Activated T-cell treated with anti-CD3 and anti-CD28 coated beads, Interleukin-2, amount 50 U/mL, for 24 hours (primary cell): ENCODE measurements around the gene CERS1.

Source experiments
- DNase-seq: peaks from one replicate; pipeline ENCODE4 v3.0.0-alpha.2; 2020
- H3K27ac Mint-ChIP-seq: 2 replicates; pipeline ENCODE4 v1.8.0; 2020; ENCODE audit warnings: mild to moderate bottlenecking, mixed read lengths
- H3K27me3 Mint-ChIP-seq: 2 replicates; pipeline ENCODE4 v1.8.0; 2020; ENCODE audit warnings: mixed read lengths
- H3K36me3 Mint-ChIP-seq: 2 replicates; pipeline ENCODE4 v1.8.0; 2020; ENCODE audit warnings: low read depth, mixed read lengths
- H3K4me1 Mint-ChIP-seq: 2 replicates; pipeline ENCODE4 v1.8.0; 2020; ENCODE audit warnings: low read depth, mixed read lengths
- H3K4me3 Mint-ChIP-seq: 2 replicates; pipeline ENCODE4 v1.8.0; 2020; ENCODE audit warnings: mild to moderate bottlenecking, moderate library complexity, mixed read lengths
- H3K9me3 Mint-ChIP-seq: 2 replicates; pipeline ENCODE4 v1.8.0; 2020; ENCODE audit warnings: mixed read lengths

CERS1 gene

DNA sequence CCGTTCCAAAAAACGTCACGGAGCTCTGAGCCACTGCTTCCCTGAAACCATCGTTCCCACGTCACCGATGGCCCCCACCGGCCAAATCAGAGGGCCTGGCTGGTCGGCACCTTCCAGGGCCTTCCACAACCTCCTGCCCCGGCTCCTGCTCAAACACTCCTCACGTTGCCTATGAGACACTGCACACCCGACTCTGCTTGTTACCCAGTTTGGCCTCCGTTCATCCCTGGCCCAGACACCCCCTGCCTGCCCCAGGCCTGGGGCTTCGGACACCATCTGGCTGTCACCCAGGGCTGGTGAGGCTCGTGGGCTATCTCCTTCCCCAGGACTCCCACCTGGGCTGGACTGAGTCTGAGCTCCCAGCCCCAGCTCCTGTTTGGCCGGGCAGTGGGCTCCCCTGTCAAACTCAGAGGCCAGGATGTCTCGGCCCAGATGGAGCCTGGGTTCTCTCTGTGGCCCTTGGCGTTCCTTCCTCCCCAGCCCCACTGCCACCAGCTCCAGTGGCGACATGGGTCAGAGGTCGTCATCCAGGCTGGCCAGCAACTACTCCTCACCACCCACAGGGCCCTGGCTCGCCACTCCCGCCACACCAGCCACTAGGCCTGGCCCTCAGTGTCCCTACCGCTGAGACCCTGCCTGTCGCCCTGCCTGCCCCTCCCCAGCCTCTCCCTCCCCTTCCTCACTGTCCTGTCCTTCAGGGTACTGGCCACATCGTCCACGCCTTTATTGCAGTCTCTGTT lies 17.7 kb downstream of the CERS1 start:
- no peak for DNase-seq
- no peak overlapping the region for H3K4me3 Mint-ChIP-seq
- peak overlapping the region; percentile 72 for H3K27ac Mint-ChIP-seq
- no peaks in the 10 kb centered on the region for H3K4me1 Mint-ChIP-seq
- H3K36me3 Mint-ChIP-seq, result no peaks in the 10 kb centered on the region
- peaks cover 2% of the 10 kb centered on the region for H3K9me3 Mint-ChIP-seq
- H3K27me3 Mint-ChIP-seq, result no peaks in the 10 kb centered on the region

DNA sequence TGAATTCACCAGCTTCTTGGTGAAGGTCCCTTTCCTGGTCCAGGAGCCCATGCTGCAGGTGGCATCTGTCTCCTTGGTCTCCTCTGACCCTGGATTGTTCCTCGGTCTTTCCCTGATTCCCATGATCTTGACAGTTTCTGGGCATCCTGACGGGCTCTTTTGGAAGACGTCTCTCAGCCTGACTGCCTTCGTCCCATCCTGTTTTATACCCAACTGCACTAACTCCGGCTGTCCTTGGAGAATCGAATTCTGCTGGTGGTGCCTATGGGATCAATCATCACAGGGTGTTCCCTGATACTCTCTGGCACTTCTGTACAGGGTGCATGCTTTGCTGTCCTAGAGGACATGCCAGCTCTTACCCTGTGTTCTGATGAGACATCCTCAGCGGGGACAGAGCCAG lies 19.1 kb downstream of the CERS1 start:
- DNase-seq, result no peak
- no peak overlapping the region for H3K4me3 Mint-ChIP-seq
- no peak overlapping the region for H3K27ac Mint-ChIP-seq
- H3K4me1 Mint-ChIP-seq, result no peaks in the 10 kb centered on the region
- peaks cover under 1% of the 10 kb centered on the region for H3K27me3 Mint-ChIP-seq
- H3K36me3 Mint-ChIP-seq, result no peaks in the 10 kb centered on the region
- H3K9me3 Mint-ChIP-seq, result peaks cover 2% of the 10 kb centered on the region

DNA sequence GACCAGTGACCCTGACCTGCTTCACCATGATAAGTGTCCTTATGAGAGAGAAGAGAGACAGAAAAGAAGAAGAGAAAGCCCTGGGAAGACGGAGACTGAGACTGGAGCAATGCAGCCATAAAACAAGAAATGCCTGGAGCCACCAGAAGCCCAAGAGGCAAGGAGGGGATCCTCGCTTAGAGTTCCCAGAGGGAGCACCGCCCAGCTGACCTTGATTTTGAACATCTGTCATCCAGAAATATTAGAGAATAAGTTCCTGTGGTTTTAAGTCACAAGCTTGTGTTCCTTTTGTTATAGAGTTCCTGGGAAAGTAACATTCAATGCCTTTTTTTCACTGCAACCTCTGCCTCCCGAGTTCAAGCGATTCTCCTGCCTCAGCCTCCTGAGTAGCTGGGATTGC lies 20.2 kb downstream of the CERS1 start:
- H3K9me3 Mint-ChIP-seq, result peaks cover 2% of the 10 kb centered on the region
- peaks cover 8% of the 10 kb centered on the region for H3K27me3 Mint-ChIP-seq
- DNase-seq, result no peak
- no peak overlapping the region for H3K27ac Mint-ChIP-seq
- peaks cover 2% of the 10 kb centered on the region for H3K4me1 Mint-ChIP-seq
- H3K4me3 Mint-ChIP-seq, result no peak overlapping the region
- H3K36me3 Mint-ChIP-seq, result no peaks in the 10 kb centered on the region

DNA sequence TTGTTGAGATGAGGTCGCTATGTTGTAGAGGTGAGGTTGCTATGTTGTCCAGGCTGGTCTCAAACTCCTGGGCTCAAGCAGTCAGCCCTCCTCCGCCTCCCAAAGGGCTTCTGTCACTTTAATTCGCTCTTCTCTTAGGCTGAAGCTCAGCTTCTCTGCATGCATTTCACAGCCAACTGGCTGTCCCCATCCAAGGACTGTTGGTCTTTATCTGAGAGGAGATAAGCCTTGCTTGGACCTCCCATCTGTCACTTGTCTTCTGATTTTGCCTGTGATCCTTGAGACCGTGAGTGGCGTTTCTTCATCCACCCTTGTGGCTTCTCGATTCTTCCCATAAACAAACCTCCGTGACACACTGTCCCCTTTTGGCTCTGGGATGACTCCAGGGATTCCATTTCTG lies 24.4 kb downstream of the CERS1 start:
- Mint-ChIP-seq H3K27ac (peak overlapping the region; percentile 44), H3K9me3 (no peaks in the 10 kb centered on the region), H3K36me3 (peaks cover 19% of the 10 kb centered on the region), H3K27me3 (peaks cover 9% of the 10 kb centered on the region), H3K4me1 (peaks cover 2% of the 10 kb centered on the region), H3K4me3 (no peak overlapping the region)
- no peak for DNase-seq

DNA sequence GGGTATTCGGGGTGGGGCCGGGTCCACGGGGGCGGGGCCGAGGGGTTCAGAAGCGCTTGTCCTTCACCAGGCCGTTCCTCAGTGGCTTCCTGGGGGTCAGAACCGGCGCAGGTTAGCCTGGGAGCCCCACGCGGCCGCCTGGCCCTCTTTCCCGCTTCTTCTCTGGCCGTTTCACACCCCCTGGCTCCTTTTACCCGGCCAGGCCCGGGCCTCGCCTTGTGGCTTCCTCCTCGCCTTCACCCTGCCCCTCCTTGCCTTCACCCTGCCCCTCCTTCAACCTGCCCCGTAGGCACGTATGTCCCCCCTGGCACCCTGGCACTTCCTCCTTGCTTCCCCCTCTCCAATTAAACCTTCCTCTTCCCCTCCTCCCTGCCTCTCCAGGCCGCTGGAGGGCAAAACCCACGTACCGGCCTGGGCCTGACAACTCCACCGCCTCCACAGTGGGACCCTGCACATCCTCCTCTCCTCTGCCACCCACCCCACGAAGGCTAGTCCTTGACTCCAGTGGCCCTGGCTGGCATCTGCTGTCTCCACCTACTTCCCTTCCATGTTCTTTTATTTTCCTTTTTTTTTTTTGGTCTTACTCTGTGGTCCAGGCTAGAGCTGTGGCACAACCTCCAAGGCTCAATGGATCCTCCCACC lies 25.3 kb downstream of the CERS1 start:
- Mint-ChIP-seq H3K9me3 (no peaks in the 10 kb centered on the region), H3K36me3 (peaks cover 27% of the 10 kb centered on the region)
- DNase-seq, result no peak

DNA sequence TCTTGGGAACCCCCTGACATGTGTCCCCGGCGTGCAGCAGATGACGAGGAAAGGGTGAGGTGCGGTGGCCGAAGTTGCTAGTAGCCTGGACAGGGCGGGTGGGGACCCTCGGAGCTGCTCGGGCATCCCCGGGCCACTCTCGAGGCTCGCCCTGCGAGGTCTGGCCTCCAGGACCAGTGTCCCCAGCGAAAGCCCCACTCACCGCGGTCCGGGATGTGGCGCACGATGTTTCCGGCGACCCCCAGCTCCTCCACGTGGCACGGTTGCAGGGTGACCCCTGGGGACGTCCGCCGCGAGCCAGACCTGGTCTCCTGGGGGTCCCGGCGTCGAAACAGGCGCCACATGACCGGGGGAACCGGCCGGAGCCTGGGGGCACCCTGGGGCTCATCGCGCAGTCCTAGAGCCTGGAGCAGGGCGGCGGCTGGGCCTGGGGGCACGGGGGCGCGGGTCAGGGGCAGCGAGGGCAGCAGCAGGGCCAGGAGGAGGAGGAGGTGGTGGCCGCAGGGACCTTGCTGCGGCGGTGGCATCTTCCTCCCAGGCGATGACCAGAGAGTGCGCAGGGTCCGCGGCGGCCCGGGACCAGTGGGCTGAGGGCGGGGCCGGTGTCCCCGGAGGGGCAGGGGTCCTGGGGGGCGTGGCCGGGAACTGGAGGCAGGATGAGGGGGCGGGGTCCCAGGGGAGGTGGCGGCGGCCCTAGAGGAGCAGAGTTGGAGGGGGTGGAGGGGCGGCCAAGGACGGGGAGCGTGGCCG lies 26.0 kb downstream of the CERS1 start:
- Mint-ChIP-seq H3K27ac (no peak overlapping the region), H3K36me3 (peaks cover 34% of the 10 kb centered on the region), H3K9me3 (no peaks in the 10 kb centered on the region), H3K4me1 (peaks cover 2% of the 10 kb centered on the region), H3K4me3 (no peak overlapping the region), H3K27me3 (peaks cover 9% of the 10 kb centered on the region)
- no peak for DNase-seq

More for the DNA sequence above, 25.3 kb downstream of the CERS1 start:
- peak overlapping the region; percentile 71 for H3K27ac Mint-ChIP-seq
- H3K4me1 Mint-ChIP-seq, result peaks cover 2% of the 10 kb centered on the region
- H3K4me3 Mint-ChIP-seq, result no peak overlapping the region
- H3K27me3 Mint-ChIP-seq, result peaks cover 9% of the 10 kb centered on the region

DNA sequence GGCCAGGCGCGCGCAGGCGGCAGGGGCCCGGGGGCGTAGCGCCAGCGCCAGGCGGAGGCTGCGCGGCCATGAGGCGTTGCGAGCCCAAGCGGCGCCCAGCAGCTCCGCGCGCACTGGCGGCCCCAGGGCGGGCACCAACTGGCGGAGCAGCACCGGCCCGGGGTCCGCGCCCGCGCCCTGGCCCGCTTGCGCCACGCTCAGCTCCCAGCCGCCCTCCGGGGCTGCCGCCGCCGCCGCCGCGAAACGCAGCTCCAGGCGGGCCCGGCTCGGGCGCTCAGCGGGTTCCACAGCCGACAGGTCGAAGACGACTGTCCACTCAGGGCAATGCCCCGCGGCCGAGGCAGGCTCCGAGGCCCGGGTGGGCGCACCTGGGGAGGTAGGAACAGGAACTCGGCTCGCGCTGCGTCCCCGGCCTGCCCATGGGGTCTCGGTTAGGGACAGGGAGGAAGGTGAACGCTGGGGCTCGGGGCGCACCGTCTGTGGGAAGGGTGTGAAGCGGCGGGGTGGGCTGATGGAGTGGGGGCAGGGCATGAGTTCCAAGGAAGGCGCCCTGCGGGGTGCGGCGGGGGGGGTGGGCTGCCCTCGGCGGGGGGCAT lies 26.8 kb downstream of the CERS1 start:
- Mint-ChIP-seq H3K4me3 (no peak overlapping the region), H3K9me3 (no peaks in the 10 kb centered on the region), H3K27ac (no peak overlapping the region), H3K27me3 (peaks cover 9% of the 10 kb centered on the region), H3K4me1 (peaks cover 2% of the 10 kb centered on the region), H3K36me3 (peaks cover 42% of the 10 kb centered on the region)
- no peak for DNase-seq

DNA sequence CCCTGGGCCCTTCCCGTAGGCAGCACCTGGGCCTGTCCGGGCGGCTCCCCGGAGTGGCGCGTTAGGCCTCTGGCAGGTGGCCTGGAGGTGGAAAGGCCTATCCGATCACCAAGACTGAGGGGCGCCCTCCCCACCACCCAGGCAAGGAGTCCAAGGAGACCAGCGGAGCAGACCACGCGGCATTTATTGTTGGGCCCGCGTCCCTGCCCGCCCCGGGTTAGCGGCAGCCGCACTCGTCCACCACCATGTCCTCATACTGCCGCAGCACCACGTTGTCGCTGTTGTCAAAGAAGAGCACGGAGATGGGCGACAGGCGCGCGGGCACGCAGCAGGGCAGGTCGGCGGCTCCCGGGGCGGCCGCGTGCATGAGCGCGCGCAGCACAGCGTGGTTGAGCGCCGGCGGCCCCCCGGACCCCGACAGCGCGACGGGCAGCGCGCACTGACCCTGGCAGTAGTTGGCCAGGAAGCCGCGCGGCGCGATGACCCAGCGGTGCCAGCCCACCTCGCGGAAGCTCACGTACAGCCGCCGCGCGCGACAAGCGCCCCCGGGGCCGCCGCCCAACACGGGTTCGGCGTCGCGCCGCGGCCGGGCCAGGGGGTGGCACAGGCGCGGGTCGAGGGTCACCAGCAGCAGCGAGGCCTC lies 27.5 kb downstream of the CERS1 start:
- Mint-ChIP-seq H3K27ac (no peak overlapping the region), H3K27me3 (peaks cover 9% of the 10 kb centered on the region)
- no peak for DNase-seq

DNA sequence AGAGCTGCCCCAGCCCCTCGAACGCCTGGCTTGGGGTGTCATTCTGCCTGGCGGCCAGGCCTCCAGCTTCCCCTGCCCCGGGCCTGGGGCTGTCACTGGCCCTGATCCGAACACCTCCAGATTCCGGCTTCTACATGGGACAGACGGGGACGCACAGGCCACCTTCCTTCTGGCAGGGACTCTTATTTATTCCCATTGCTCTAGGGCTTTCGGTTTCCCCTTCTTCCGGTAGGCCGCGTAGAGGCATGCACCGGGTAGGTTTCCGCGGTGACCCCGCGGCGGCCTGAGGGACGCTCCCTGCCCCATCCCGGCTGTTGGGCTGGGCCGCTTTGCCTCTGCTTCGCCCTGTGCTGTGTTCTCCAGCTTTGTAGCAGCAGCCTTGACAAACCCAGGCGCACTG lies 28.2 kb downstream of the CERS1 start:
- Mint-ChIP-seq H3K27ac (no peak overlapping the region), H3K36me3 (peaks cover 56% of the 10 kb centered on the region), H3K9me3 (no peaks in the 10 kb centered on the region), H3K4me3 (no peak overlapping the region), H3K4me1 (peaks cover 2% of the 10 kb centered on the region), H3K27me3 (peaks cover 9% of the 10 kb centered on the region)
- DNase-seq, result no peak

More for the DNA sequence above, 27.5 kb downstream of the CERS1 start:
- H3K9me3 Mint-ChIP-seq, result no peaks in the 10 kb centered on the region
- no peak overlapping the region for H3K4me3 Mint-ChIP-seq
- H3K36me3 Mint-ChIP-seq, result peaks cover 48% of the 10 kb centered on the region
- H3K4me1 Mint-ChIP-seq, result peaks cover 2% of the 10 kb centered on the region

DNA sequence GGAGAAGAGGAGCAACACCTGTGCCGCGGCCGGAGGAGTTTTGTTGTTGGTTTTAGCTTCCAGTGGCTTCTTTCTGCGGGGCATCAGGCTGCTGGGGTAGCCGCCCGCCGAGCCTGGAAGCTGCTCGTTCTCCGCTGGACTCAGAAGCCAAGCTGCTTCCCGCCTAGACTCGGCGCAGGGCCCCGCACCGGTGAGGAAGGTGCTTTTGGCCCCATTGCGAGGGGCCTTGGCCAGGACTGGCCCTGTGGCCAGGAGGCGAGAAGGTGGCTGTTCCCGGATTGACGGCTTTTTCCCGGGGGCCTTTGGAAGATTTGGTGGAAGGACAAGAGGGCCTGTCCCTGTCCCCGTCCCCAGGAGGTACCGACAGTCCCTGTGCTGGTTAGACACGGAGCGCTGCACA lies 28.8 kb downstream of the CERS1 start:
- H3K27ac Mint-ChIP-seq, result no peak overlapping the region
- peaks cover 61% of the 10 kb centered on the region for H3K36me3 Mint-ChIP-seq
- H3K27me3 Mint-ChIP-seq, result peaks cover 9% of the 10 kb centered on the region
- no peak for DNase-seq
- no peak overlapping the region for H3K4me3 Mint-ChIP-seq
- no peaks in the 10 kb centered on the region for H3K9me3 Mint-ChIP-seq
- H3K4me1 Mint-ChIP-seq, result peaks cover 2% of the 10 kb centered on the region

DNA sequence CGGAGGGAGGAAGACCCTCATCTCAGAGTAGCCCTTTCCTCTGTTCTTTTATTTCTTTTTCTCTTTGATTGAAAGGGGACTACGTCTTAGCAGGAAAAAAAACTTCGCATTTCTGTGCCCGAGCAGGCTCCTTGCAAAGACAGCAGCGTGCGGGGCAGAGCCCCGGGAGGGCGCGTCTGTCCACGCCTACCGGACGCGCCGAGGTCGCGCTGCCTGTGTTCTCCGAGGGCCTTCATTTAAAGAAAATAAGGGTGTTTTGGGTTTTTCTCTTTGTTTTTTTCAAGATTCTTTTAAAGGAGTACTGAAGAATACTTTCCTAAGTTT lies 29.2 kb downstream of the CERS1 start:
- no peak for DNase-seq
- H3K4me3 Mint-ChIP-seq, result no peak overlapping the region
- peaks cover 2% of the 10 kb centered on the region for H3K4me1 Mint-ChIP-seq
- peaks cover 8% of the 10 kb centered on the region for H3K27me3 Mint-ChIP-seq
- H3K36me3 Mint-ChIP-seq, result peaks cover 66% of the 10 kb centered on the region
- H3K27ac Mint-ChIP-seq, result no peak overlapping the region
- H3K9me3 Mint-ChIP-seq, result no peaks in the 10 kb centered on the region

DNA sequence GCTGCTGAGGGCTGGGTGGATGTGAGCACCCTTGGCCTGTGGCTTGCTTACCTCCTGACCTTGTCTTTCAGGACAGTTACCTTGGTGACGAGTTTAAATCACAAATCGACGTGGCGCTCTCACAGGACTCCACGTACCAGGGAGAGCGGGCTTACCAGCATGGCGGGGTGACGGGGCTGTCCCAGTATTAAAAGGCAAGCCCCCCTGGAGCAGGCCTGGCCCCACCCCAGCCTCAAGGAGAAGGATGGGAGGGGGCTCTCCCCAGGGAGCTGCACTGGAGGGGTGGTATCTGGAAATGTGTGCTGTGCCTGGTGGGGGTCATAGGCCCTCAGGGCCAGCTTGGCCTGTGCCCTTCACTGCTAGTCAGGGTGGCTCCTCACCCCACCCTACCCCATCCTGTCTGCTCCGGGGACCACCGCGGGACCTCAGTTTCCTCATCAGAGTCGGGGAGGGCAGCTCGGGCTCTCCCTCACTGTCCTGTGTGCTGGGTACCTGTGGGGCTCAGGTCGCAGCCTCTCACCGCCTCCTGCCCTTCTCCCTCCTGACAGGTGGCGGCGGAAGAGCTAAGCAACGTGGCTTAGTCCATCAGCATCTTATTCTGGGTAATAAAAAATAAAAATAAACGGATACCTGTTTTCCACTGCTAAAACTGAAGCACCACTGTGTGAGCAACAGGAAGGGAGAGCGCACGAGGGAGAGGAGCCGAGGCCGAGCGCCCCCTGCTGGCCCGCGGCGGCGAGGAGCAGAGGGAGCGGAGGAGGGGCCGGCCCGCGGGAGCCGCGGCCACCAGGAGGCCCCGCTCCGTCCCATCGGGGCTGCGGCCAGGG lies 29.8 kb downstream of the CERS1 start:
- H3K9me3 Mint-ChIP-seq, result no peaks in the 10 kb centered on the region
- peaks cover 4% of the 10 kb centered on the region for H3K27me3 Mint-ChIP-seq
- H3K36me3 Mint-ChIP-seq, result peaks cover 71% of the 10 kb centered on the region
- H3K27ac Mint-ChIP-seq, result peak overlapping the region; percentile 69
- DNase-seq, result peak; percentile 79
- H3K4me3 Mint-ChIP-seq, result no peak overlapping the region
- no peaks in the 10 kb centered on the region for H3K4me1 Mint-ChIP-seq

DNA sequence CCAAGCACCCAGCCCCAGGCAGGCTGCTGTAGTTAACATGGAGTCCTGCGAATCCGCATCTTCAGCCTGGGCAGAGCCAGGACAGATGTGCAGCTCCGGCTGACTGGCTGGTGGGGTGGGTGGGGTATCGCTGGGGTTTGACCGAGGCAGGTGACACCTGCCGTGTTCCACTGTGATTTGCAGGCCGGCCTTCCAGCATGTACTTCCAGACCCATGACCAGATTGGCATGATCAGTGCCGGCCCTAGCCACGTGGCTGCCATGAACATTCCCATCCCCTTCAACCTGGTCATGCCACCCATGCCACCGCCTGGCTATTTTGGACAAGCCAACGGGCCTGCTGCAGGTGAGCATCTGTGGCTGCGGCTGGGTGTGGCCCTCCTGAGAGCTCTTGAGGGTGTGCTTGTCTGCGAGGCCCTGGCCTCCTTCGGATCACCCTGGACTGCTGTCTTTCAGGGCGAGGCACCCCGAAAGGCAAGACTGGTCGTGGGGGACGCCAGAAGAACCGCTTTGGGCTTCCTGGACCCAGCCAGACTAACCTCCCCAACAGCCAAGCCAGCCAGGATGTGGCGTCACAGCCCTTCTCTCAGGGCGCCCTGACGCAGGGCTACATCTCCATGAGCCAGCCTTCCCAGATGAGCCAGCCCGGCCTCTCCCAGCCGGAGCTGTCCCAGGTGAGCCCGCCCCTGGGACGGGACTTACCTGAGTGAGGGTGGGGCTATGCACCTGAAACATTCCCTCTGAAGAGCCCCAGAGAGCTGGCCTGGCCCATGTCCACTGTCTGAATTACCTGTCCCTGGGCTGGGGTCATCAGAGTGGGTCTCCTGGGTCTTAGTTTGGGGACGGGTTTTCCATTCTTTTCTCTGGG lies 30.6 kb downstream of the CERS1 start:
- H3K9me3 Mint-ChIP-seq, result no peaks in the 10 kb centered on the region
- no peak overlapping the region for H3K4me3 Mint-ChIP-seq
- no peak for DNase-seq
- peak overlapping the region; percentile 69 for H3K27ac Mint-ChIP-seq
- no peaks in the 10 kb centered on the region for H3K4me1 Mint-ChIP-seq
- H3K36me3 Mint-ChIP-seq, result peaks cover 80% of the 10 kb centered on the region
- no peaks in the 10 kb centered on the region for H3K27me3 Mint-ChIP-seq
